H1 (cell line): ENCODE measurements around the gene HLA-DQA2. TPM values are rescaled to one million over a fixed set of nuclear protein-coding genes. Genes with fewer than 3 reads are reported as not detected.

Experiments
- microRNA-seq, 2 experiments: library from miRNA; unstranded; fragments of <30 nt; microRNA quantifications; one replicate each; pipeline versions ENCODE4 to v1.2.0, GENCODE V29; 2016 to 2020; ENCODE audit warnings: borderline microRNAs expressed in 2 of 2, borderline number of aligned reads in 2 of 2, borderline replicate concordance in 1 of 2
- polyA plus RNA-seq, 7 experiments: library from polyadenylated mRNA; depleted of rRNA in 3 of 7; stranded (reverse) in 5 of 7; unstranded in 2 of 7; fragments of >200 nt in 5 of 7; fragments of 200-250 nt in 2 of 7; gene quantifications; 1 replicate in 5 of 7; 2 replicates in 1 of 7; 4 replicates in 1 of 7; pipeline versions ENCODE4 v1.2.1 to v1.2.3, GENCODE V29; 2011 to 2013; ENCODE audit warnings: missing spikeins in 2 of 7, mixed read lengths in 2 of 7
- small RNA-seq: library from polyadenylated mRNA; stranded (forward); fragments of <200 nt; extraction: miRNeasy Mini kit (QIAGEN cat#:217004); gene quantifications from one replicate; pipeline ENCODE3, GENCODE V24; 2013; ENCODE audit not compliant: insufficient read depth
- total RNA-seq: library from RNA; stranded (reverse); fragmentation: NEBNext Ultra II Directional; extraction: Animal tissue kit (Norgen Biotek cat#: 25700); gene quantifications from 2 replicates; pipeline ENCODE4 v1.2.1, GENCODE V29; 2021

The HLA-DQA2 gene
- total and polyA plus RNA-seq, 2 of the 8 experiments (the other 6 are each of a cell fraction or from before 2014, with no cell fraction given), result not detected

Small RNA genes within 50 kb of the gene (microRNA-seq; reads per million reads assigned to microRNA genes)
- gene MIR3135B, result 0 reads per million in 2 experiments

Small RNA genes within 50 kb of the gene (small RNA-seq; reads per million reads assigned to genes)
- not detected for gene MIR3135B

Other genes starting within 250 kb of the HLA-DQA2 start
- gene HLA-DRB5, start 211.1 kb upstream of the HLA-DQA2 start, total RNA-seq, result 1.0 and 1.4 TPM in 2 replicates
- 0.83 and 0.86 TPM in 2 replicates for gene HLA-DRB5, start 211.1 kb upstream of the HLA-DQA2 start, polyA plus RNA-seq (2011; rRNA removed)
- 5.1 and 6.7 TPM in 2 replicates for gene HLA-DRB1, start 151.5 kb upstream of the HLA-DQA2 start, total RNA-seq
- gene HLA-DRB1, start 151.5 kb upstream of the HLA-DQA2 start, polyA plus RNA-seq (2011; rRNA removed), result 7.2 and 7.5 TPM in 2 replicates
- not detected in 2 replicates for gene HLA-DQA1, start 104.0 kb upstream of the HLA-DQA2 start, total RNA-seq
- 0.12 TPM in 1 of 2 replicates, not detected in the other for gene HLA-DQA1, start 104.0 kb upstream of the HLA-DQA2 start, polyA plus RNA-seq (2011; rRNA removed)
- 1.2 and 1.4 TPM in 2 replicates for gene HLA-DQB1, start 74.7 kb upstream of the HLA-DQA2 start, total RNA-seq
- 5.2 and 5.5 TPM in 2 replicates for gene HLA-DQB1, start 74.7 kb upstream of the HLA-DQA2 start, polyA plus RNA-seq (2011; rRNA removed)
- gene HLA-DQB2, start 22.1 kb downstream of the HLA-DQA2 start, total RNA-seq, result not detected in 2 replicates
- gene HLA-DQB2, start 22.1 kb downstream of the HLA-DQA2 start, polyA plus RNA-seq (2011; rRNA removed), result not detected in 2 replicates
- gene HLA-DOB, start 75.6 kb downstream of the HLA-DQA2 start, total RNA-seq, result 0.27 TPM in 1 of 2 replicates, not detected in the other
- gene HLA-DOB, start 75.6 kb downstream of the HLA-DQA2 start, polyA plus RNA-seq (2011; rRNA removed), result 0.19 and 0.35 TPM in 2 replicates
- 24.3 and 27.2 TPM in 2 replicates for gene TAP2, start 97.3 kb downstream of the HLA-DQA2 start, total RNA-seq
- gene TAP2, start 97.3 kb downstream of the HLA-DQA2 start, polyA plus RNA-seq (2011; rRNA removed), result 11.3 and 19.9 TPM in 2 replicates
- gene PSMB8, start 102.7 kb downstream of the HLA-DQA2 start, total RNA-seq, result 18.4 and 22.0 TPM in 2 replicates
- 26.9 and 43.0 TPM in 2 replicates for gene PSMB8, start 102.7 kb downstream of the HLA-DQA2 start, polyA plus RNA-seq (2011; rRNA removed)
- gene TAP1, start 112.3 kb downstream of the HLA-DQA2 start, total RNA-seq, result 16.8 TPM in 2 replicates
- 20.1 and 22.0 TPM in 2 replicates for gene TAP1, start 112.3 kb downstream of the HLA-DQA2 start, polyA plus RNA-seq (2011; rRNA removed)
- 2.9 and 4.5 TPM in 2 replicates for gene PSMB9, start 112.8 kb downstream of the HLA-DQA2 start, total RNA-seq
- 12.5 and 22.8 TPM in 2 replicates for gene PSMB9, start 112.8 kb downstream of the HLA-DQA2 start, polyA plus RNA-seq (2011; rRNA removed)
- 1.3 and 2.7 TPM in 2 replicates for gene HLA-DMB, start 199.6 kb downstream of the HLA-DQA2 start, total RNA-seq
- 3.2 and 4.7 TPM in 2 replicates for gene HLA-DMB, start 199.6 kb downstream of the HLA-DQA2 start, polyA plus RNA-seq (2011; rRNA removed)
- 13.3 and 15.1 TPM in 2 replicates for gene HLA-DMA, start 211.7 kb downstream of the HLA-DQA2 start, total RNA-seq
- 18.0 and 23.1 TPM in 2 replicates for gene HLA-DMA, start 211.7 kb downstream of the HLA-DQA2 start, polyA plus RNA-seq (2011; rRNA removed)
- gene BRD2, start 227.2 kb downstream of the HLA-DQA2 start, total RNA-seq, result 179 and 185 TPM in 2 replicates
- gene BRD2, start 227.2 kb downstream of the HLA-DQA2 start, polyA plus RNA-seq (2011; rRNA removed), result 101 and 132 TPM in 2 replicates